PFSK-1 (cell line): ENCODE results near the gene AKT2.

Experiments
- FOXP2 ChIP-seq: optimal IDR thresholded peaks from 2 replicates; pipeline ENCODE3; 2011; ENCODE audit warnings: borderline replicate concordance, control low read depth, inconsistent platforms; ENCODE audit not compliant: insufficient read depth; ENCODE audit errors: extremely low read length, extremely low read depth
- POLR2AphosphoS5 ChIP-seq: IDR thresholded peaks from 2 replicates; pipeline ENCODE4 v1.6.1; 2012; ENCODE audit warnings: low read depth, mild to moderate bottlenecking, control low read depth, low read length, moderate library complexity
- SIN3A ChIP-seq: IDR thresholded peaks from 2 replicates; pipeline ENCODE4 v1.6.1; 2012; ENCODE audit warnings: mild to moderate bottlenecking, low read length, moderate library complexity, borderline replicate concordance; ENCODE audit not compliant: insufficient read depth

GRCh38 chr19:40225440-40226305, 59.5 kb downstream of the AKT2 start:
- TF ChIP-seq SIN3A (no peak), FOXP2 (no peak), POLR2AphosphoS5 (no peak)
